HepG2 (cell line): ENCODE measurements around the gene PROCR. TPM values are rescaled to one million over a fixed set of nuclear protein-coding genes. Genes with fewer than 3 reads are reported as not detected.

Source experiments
- CTCF ChIP-seq: sonication (generic); formaldehyde crosslinking; IDR thresholded peaks from 2 replicates; pipeline ENCODE4 v1.5.0; 2020; ENCODE audit warnings: mild to moderate bottlenecking, missing genetic modification reagents, moderate library complexity
- HMGXB4 ChIP-seq, 2 experiments: sonication (generic) in 1 of 2; formaldehyde crosslinking in 1 of 2; IDR thresholded peaks; 2 replicates each; pipeline versions ENCODE4 v1.4.0 to v1.6.1; 2018 to 2020; ENCODE audit warnings: missing genetic modification reagents in 2 of 2, borderline replicate concordance in 1 of 2, low read depth in 1 of 2, mild to moderate bottlenecking in 1 of 2, missing biosample characterization in 1 of 2
- HOXD1 ChIP-seq: sonication (generic); formaldehyde crosslinking; IDR thresholded peaks from 2 replicates; pipeline ENCODE4 v1.5.0; 2020; ENCODE audit warnings: missing genetic modification reagents
- KAT8 ChIP-seq: IDR thresholded peaks from 2 replicates; pipeline ENCODE4 v1.6.1; 2016; ENCODE audit warnings: missing genetic modification reagents, missing compliant biosample characterization
- SMAD3 ChIP-seq: sonication (generic); formaldehyde crosslinking; IDR thresholded peaks from 2 replicates; pipeline ENCODE4 v1.4.0; 2020; ENCODE audit warnings: missing genetic modification reagents
- SMYD3 ChIP-seq: sonication (generic); formaldehyde crosslinking; IDR thresholded peaks from 2 replicates; pipeline ENCODE4 v1.8.1; 2023; ENCODE audit warnings: mild to moderate bottlenecking, missing genetic modification reagents
- TFDP2 ChIP-seq: sonication (generic); formaldehyde crosslinking; IDR thresholded peaks from 2 replicates; pipeline ENCODE4 v1.4.0; 2020; ENCODE audit warnings: missing genetic modification reagents
- ZBTB40 ChIP-seq, 2 experiments: fragments of 450-650 bp in 1 of 2; sonication (generic) in 1 of 2; formaldehyde crosslinking in 1 of 2; IDR thresholded peaks; 2 replicates each; pipeline versions ENCODE4 v1.6.1 to v1.8.0; 2016 to 2022; ENCODE audit warnings: antibody characterized with exemption in 1 of 2, mild to moderate bottlenecking in 1 of 2, missing genetic modification reagents in 1 of 2
- ZHX1 ChIP-seq: sonication (generic); formaldehyde crosslinking; IDR thresholded peaks from 2 replicates; pipeline ENCODE4 v1.8.1; 2022; ENCODE audit warnings: low read depth, mild to moderate bottlenecking, missing genetic modification reagents
- ZNF225 ChIP-seq: sonication (generic); formaldehyde crosslinking; IDR thresholded peaks from 2 replicates; pipeline ENCODE4 v1.4.0; 2020; ENCODE audit warnings: mild to moderate bottlenecking, missing genetic modification reagents
- ZNF737 ChIP-seq: sonication (generic); formaldehyde crosslinking; IDR thresholded peaks from 2 replicates; pipeline ENCODE4 v1.5.0; 2020; ENCODE audit warnings: missing genetic modification reagents, mild to moderate bottlenecking, borderline replicate concordance
- polyA plus RNA-seq, 8 experiments: library from polyadenylated mRNA; depleted of rRNA in 3 of 8; stranded (reverse) in 7 of 8; unstranded in 1 of 8; fragments of >200 nt; fragmentation: Illumina TruSeq in 4 of 8; extraction: Trizol in 4 of 8; gene quantifications; 2 replicates each; pipeline versions ENCODE4 v1.2.1 to v1.2.3, GENCODE V29; 2011 to 2016; ENCODE audit warnings: low read depth in 4 of 8, missing spikeins in 1 of 8, mixed read lengths in 1 of 8; ENCODE audit not compliant: insufficient read depth in 1 of 8
- total RNA-seq, 5 experiments: library from RNA; depleted of rRNA; stranded (reverse); fragments of >200 nt; fragmentation: Illumina TruSeq; extraction: Trizol; gene quantifications; 2 replicates each; pipeline ENCODE4 v1.2.3, GENCODE V29; 2016; ENCODE audit warnings: low read depth in 1 of 5

PROCR gene
- total and polyA plus RNA-seq, 2 of the 13 experiments (the other 11 are each of a cell fraction or from before 2014, with no cell fraction given): 1.4 to 1.7 TPM

- TF ChIP-seq ZHX1 (CRISPR knock-in tag) (no peak), ZNF737 (CRISPR knock-in tag) (no peak), SMYD3 (CRISPR knock-in tag) (no peak), ZNF225 (CRISPR knock-in tag) (no peak), SMAD3 (CRISPR knock-in tag) (no peak), HMGXB4 (CRISPR knock-in tag; IDR thresholded peaks at IDR 0.05; ENCODE audit: borderline replicate concordance in 1 of 2, low read depth in 1 of 2) (no peak), HOXD1 (CRISPR knock-in tag) (no peak), TFDP2 (CRISPR knock-in tag) (no peak), KAT8 (CRISPR knock-in tag) (peak; percentile 43; the same call in 1 of the 2 replicates), ZBTB40 (IDR thresholded peaks at IDR 0.05) (peak; percentile 39; the same call in 1 of the 2 replicates), ZBTB40 (CRISPR knock-in tag; IDR thresholded peaks at IDR 0.05) (no peak), CTCF (no peak)
Measured at GRCh38 chr20:35129647-35130069, 42.2 kb upstream of the PROCR start (continued).
